HG03196 (cell line): ENCODE measurements around the gene STXBP2.

Experiments used
- ATAC-seq: cut with Tn5 transposase; IDR thresholded peaks from one replicate; pipeline ENCODE4 v1.9.1; 2021; ENCODE audit not compliant: unreplicated experiment

STXBP2 gene

DNA sequence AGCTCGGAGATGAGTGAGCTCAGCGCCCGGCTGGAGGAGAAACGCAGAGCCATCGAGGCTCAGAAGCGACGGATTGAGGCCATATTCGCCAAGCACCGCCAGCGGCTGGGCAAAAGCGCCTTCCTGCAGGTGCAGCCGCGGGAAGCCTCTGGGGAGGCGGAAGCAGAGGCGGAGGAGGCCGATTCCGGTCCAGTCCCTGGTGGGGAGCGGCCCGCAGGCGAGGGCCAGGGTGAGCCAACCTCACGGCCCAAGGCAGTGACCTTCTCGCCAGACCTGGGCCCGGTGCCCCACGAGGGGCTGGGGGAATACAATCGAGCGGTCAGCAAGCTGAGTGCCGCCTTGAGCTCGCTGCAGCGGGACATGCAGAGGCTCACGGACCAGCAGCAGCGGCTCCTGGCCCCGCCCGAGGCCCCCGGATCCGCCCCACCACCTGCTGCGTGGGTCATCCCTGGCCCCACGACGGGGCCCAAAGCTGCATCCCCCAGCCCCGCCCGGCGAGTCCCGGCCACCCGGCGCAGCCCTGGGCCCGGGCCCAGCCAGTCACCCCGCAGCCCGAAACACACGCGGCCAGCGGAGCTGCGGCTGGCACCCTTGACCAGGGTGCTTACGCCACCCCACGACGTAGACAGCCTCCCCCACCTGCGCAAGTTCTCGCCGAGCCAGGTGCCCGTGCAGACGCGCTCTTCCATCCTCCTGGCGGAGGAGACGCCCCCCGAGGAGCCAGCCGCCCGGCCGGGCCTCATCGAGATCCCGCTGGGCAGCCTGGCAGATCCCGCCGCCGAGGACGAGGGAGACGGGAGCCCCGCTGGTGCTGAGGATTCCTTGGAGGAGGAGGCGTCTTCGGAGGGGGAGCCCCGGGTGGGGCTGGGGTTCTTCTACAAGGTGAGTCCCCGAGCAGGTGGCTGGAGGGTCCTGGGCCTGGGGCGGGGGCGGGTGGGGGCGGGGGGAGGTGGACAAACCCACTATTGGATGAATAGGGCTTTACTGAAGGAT is 24.3 kb upstream of the STXBP2 start:
- ATAC-seq: no peak

DNA sequence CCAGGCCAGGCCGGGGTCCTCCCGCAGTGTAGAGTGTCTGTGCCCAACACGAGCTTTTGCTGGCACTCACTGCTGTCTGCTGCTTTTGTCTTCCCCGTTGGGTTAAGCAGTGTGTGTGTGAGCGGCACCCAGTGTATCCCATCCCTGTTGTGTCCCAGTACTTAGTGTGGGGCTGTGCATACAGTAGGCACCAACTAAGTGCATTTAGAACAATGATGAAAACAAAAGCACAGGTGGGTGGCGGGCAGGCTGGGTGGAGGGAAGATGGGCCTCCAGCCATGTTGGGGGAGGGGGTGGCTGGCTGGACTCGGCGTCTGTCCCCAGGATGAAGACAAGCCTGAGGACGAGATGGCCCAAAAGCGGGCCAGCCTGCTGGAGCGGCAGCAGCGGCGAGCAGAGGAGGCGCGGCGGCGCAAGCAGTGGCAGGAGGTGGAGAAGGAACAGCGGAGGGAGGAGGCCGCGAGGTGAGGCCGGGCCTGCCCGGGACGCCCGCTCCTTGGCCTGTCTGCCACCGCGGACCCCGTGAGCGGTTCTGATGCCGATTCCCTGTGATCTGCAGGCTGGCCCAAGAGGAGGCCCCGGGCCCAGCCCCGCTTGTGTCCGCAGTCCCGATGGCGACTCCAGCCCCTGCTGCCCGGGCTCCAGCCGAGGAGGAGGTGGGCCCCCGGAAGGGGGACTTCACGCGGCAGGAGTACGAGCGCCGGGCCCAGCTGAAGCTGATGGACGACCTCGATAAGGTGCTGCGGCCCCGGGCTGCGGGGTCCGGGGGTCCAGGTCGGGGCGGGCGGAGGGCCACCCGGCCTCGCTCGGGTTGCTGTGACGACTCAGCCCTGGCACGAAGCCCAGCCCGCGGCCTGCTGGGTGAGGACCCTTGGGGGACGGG is 21.8 kb upstream of the STXBP2 start:
- ATAC-seq: no peak

DNA sequence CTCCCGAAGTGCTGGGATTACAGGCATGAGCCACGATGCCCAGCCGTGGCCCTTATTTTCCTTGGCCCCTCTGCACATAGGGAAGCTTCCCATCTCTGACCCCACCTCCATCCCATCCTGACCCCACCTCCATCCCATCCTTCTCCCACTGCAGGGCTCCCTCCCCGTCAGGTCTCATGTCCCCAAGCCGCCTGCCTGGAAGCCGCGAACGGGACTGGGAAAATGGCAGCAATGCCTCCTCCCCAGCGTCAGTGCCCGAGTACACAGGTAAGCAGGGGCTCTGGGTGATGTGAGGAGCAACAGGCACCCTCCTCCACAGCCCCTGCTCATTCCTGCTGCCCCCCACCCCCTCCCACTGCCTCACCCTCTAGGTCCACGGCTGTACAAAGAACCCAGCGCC is 19.7 kb upstream of the STXBP2 start:
- ATAC-seq: no peak

DNA sequence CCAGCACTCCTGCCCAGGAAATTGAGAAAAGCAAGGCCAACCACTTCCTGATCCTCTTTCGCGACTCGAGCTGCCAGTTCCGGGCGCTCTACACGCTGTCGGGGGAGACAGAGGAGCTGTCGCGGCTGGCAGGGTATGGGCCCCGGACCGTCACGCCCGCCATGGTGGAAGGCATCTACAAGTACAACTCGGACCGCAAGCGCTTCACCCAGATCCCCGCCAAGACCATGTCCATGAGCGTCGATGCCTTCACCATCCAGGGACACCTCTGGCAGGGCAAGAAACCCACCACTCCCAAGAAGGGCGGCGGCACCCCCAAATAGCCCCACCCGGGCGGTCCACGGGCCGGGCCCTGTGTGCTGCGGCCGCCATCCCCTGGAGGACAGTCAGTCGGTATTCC is 19.2 kb upstream of the STXBP2 start:
- no peak for ATAC-seq

DNA sequence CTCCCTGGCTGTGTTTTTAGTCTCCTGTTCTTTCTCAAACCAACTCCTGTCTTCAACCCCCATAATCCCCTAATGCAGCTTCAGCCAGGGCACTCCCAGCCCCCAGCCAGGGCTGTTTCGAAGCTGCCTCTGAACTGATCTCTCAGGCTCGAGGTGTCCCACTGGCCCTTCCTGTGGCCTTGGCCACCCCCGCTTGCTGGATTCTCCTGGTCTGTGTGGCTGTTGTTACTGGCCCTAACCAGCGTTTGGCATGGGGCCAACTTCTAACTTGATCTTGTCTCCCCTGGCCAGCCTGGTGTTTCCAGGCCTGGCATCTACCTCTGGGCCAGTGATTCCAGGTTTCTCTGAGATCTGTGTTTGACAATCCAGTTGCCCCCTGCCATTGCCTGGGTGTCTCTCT is 18.6 kb upstream of the STXBP2 start:
- ATAC-seq: no peak

- no peak for ATAC-seq
Observed at GRCh38 chr19:7618771-7619510, 18.0 kb upstream of the STXBP2 start.

DNA sequence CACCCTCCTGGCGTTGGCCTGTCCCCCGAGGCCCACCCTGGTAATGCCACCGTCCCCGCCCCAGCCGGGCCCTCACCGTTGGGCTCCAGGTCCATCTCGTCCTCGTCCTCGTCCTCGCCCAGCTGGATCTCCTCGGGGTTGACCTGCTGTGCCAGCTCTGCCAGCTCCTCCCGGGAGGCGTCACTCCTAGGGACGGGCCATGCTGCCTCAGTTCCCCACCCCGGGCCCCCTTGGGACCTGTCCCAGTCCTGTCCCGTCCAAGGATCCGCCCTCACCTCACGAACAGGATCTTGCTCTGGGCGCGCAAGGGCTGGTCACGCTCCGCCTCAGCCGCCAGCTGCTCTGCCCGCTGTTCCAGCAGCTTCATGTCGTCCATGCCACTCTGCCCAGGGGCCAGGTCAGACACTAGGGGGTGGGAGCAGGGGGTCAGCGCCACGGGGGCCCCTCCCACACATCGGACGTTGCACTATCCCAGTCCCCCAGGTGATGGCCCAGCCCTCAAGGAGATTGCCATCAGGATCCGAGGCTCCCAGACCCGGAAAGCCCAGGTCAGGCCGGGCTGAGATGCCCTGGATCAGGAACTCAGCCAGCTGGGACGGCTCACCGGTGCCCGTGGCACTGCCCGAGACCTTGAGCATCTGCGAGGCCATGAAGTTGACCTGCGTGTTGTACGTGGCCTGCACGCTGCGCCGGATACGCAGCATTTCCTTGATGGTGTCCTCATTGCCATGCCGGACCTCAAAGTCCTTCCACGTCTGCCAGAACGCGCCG is 17.1 kb upstream of the STXBP2 start:
- ATAC-seq: no peak

- ATAC-seq: no peak
Observed at GRCh38 chr19:7620442-7621412, 16.2 kb upstream of the STXBP2 start.

- ATAC-seq: no peak
Observed at GRCh38 chr19:7622933-7623685, 13.8 kb upstream of the STXBP2 start.

- ATAC-seq: no peak
Observed at GRCh38 chr19:7623725-7624603, 12.9 kb upstream of the STXBP2 start.

DNA sequence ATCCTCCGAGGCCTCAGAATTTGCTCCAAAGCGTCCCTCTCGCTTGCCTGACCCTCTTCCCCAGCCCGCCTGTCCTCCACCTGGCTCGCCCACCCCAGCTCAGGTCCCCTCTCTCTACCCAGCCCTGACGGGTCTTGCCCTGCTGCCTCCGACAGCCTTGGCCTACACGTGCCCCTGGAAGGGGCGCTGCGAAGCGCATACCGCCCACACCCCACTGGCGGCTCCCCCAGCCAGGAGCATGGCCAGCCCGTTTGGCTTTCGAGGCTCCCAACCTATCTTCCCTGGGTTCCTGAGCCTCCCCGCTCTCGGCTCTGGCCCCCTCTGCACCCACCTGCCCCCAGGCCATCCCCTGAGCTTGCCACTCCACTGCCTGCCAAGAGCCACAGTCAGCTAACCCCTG is 12.1 kb upstream of the STXBP2 start:
- ATAC-seq: no peak

- ATAC-seq: no peak
Observed at GRCh38 chr19:7625763-7626372, 11.0 kb upstream of the STXBP2 start.

- no peak for ATAC-seq
Observed at GRCh38 chr19:7627166-7627565, 9.7 kb upstream of the STXBP2 start.

DNA sequence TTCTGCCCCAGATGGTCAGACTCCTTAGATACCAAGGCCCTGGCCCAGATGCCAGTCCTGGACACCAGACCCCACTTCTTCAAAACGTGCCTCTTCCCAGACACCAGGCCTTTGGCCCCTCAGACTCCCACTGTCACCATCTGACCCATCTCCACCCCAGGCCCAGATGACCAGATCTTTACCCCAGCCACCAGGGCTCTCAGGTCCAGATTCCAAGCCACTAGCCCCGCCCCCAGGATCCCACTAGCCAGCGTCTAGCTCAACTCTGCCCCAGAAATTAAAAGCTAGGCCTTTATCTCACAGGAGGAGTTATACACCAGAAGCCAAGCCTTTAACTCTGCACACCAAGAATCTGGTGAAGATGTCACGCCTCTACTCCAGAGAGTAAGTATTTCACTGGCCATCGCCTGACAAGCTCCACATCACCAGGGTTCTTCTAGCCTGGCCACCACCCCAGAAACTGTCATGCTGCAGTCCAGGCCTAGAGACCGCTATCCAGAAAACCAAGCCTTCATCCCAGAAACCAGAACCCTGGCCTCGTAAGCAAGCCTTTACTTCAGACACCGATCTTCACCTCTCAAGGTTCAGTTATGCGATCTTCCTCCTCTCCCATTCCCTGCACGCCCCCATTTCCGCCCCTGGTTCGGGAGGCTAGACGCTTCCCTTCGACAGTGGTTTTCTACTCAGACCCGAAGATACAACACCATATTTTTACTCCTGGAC is 8.2 kb upstream of the STXBP2 start:
- ATAC-seq: no peak

GRCh38 chr19:7629347-7630054 is 7.4 kb upstream of the STXBP2 start, which contains the start of the genes PET100 and XAB2:
Gene PET100 (plus strand): TSS chr19:7629793. CDS start chr19:7629834, 41 bp downstream.
Gene XAB2 (minus strand): TSS chr19:7629545. CDS start chr19:7629527, 18 bp downstream.
- peak; percentile 88 for ATAC-seq

DNA sequence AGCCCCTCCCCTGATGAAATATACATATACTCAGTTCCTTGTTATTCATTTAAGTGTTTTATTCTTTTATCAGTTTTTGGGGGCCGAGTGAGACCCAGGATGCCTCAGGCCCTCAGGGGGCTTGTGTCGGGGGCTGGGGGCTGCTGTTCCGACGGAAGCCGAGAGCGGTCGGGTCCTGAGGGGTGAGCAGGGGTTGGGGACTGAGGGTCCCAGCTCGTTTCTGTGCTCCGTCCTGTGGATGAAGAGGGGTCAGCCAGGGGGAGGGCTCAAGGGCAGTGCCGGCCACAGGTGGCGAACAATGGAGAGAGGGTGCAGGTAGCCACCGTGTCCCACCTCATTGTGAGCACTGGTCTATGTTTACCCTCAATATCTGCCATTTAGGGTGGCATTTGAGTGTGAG is 5.3 kb upstream of the STXBP2 start:
- no peak for ATAC-seq
